Stimulated activated CD8-positive, alpha-beta memory T cell treated with anti-CD3 and anti-CD28 coated beads, Interleukin-7, amount 100 ng/mL, for 48 hours (primary cell): ENCODE results near the gene TRIM24.
"Not testable (repeated sequence)": the region's sequence is repeated elsewhere in the genome, so short reads cannot be mapped to it uniquely, and the experiment has no call there.

ENCODE experiments used
- DNase-seq, 2 donors: peaks; one replicate each; pipeline ENCODE4 v3.0.0-alpha.2; 2020; ENCODE audit warnings: low read depth in 1 of 2; ENCODE audit errors: extremely low read depth in 1 of 2

The TRIM24 gene

DNA sequence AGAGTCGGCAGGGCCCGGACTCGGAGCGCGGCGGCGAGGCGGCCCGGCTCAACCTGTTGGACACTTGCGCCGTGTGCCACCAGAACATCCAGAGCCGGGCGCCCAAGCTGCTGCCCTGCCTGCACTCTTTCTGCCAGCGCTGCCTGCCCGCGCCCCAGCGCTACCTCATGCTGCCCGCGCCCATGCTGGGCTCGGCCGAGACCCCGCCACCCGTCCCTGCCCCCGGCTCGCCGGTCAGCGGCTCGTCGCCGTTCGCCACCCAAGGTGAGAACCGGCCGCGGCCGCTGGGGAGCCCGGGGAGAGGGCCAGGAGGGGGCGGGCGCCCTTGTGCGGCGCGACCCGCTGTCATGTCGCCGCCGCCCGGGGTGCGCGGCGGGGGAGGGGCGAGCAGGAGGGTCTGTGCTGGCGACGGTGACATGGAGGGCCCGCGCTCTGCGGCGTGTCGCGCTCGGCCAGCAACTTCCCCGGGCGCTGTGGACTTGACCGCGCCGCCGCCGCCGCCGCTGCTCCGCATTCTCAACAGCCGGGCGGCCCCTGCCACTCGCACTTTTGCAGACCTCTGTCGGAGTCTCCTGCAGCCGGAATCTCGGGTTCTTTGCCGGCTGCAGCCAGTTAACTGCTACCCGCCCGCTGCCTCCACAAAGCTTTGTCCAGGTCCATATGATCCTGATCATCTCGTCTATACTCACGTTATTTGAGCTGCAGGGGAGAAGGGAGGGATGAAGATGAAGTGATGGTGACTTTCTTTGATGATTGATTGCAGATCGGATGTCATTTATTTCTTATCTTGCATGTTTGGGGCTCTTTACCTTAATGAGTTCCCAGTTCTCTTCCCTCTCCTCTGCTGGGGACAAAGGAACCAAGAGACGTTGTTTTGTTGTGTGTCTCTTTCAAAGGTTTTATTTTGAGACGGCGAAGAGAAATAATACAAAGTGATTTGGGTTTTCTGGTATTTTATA is 869 bp downstream of the TRIM24 start:
- peak; percentile 42 to 43 for DNase-seq

DNA sequence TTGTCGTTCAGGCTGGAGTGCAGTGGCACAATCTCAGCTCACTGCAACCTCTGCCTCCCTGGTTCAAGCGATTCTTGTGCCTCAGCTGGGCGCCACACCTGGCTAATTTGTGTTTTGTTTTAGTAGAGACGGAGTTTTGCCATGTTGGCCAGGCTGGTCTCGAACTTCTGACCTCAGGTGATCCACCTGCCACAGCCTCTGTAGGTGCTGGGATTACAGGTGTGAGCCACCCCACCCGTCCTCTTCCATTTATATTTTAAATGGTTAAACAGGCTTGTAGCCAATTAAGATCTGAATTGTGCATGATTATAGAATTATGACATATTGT is 3.2 kb downstream of the TRIM24 start:
- DNase-seq, result not testable (repeated sequence)

- DNase-seq, result no peak
Measured at GRCh38 chr7:138465046-138465445, 5.0 kb downstream of the TRIM24 start.

GRCh38 chr7:138466069-138466756 is 6.2 kb downstream of the TRIM24 start:
- DNase-seq, result not testable (repeated sequence)

DNA sequence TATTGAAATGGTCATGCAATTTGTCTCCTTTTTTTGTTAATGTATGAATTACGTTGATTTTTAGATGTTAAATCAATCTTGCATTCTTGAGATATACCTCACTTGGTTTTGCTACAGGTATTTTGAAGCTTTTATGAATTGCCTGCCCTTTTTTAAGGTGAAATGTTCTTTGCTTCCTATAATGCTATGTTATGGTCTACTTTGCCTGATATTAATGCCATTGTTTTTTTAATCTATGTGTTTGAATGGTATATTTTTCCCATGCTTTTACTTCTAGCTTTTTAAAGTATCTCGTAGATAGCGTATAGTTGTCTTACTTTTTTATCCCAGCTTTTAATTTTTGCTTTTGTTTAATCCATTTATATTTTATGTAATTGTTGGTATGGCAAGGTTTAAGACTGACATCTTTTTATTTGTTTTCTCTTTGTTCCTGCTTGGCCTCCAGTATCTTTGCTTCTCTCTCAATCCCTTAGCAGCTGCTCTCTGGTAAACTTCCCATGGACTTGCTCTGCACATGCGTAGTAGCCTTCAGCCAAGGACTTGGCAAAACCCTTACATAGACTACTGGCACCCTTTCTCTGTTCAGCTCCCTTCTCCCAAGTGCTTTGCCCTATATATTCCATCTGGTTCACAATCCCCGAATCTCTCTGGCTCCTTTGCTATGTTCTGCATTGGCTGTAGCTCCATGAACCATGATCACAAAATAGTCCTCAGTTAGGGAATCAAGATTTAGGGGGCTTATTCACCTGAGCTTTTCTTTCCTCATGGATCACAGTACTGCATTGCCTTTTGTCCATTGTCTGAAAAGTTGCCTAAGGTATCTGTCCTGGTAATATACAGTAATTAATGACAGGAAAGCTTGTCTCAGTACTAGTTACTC is 8.4 kb downstream of the TRIM24 start:
- no peak for DNase-seq

GRCh38 chr7:138470391-138471157 is 10.5 kb downstream of the TRIM24 start:
- no peak for DNase-seq

DNA sequence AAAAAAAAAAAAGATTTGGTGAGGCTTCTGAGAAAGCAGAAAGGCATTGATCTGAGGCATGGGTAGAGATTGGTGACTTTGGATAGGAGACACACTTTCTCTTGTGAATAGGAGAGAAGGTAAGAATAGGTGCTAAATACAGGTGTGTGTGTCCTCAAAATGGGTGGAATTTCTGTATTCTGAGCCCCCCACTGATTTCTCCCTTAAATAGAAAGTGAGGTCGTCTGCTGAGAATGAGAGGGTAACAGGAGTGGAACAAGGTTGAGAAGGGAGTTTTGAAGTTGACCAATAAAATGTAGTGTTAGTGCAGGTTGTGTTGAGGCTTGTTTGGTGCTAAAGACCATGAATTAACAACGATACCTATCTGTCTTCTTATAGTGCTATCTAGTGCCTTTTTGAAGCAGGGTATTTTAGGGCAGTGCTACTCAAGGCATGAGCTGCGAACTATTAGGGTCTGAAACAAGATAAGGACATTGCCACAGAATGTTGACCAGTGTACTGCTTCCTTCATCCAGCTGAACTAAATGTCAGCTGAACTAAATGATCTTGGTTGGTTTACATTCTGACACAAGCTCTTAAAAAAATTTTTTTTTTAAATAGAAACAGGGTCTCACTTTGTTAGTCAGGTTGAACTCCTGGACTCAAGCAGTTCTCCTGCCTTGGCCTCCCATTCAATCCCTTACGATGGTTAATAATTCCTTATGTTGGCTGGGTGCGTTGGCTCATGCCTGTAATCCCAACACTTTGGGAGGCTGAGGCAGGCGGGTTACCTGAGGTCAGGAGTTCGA is 12.4 kb downstream of the TRIM24 start:
- DNase-seq, result no peak

GRCh38 chr7:138475377-138475776 is 15.3 kb downstream of the TRIM24 start:
- DNase-seq, result no peak

DNA sequence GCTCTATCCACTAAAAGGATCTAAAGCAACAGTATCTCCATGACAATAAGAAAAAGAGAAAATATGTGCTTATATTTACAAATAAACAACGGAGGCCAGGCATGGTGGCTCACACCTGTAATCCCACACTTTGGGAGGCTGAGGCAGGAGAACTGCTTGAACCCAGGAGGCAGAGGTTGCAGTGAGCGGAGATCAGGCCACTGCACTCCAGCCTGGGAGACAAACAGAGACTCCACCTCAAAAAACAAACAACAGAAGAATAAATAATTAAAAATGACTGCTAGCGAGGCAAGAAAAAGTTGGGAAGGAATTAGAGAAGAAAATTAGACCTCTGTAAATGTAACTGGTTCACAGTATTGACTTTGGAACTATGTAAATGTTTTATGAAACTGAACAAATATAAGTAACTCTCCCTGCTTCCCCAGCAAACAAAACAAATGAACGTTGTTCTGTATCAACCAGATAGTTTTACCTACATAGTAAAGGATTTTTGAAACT is 17.1 kb downstream of the TRIM24 start:
- no peak for DNase-seq

- DNase-seq, result no peak
Measured at GRCh38 chr7:138477581-138477980, 17.5 kb downstream of the TRIM24 start.

DNA sequence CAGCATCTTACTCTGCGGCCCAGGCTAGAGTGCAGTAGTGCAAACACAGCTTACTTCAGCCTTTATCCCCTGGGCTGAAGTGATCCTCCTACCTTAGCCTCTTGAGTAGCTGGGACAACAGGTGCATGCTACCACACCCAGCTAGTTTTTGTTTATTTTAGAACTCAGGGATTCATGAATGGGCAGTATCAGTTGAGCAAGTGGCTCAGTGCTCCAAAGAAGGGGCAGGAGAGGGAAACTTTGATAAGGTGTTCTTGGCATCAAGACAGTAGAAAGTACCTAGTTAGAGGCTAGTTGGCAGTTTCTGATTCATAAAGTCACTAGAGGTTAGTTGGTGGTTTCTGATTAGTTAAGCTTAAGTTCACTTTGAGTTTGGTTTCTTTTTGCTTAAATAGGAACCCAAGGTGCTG is 18.4 kb downstream of the TRIM24 start:
- DNase-seq, result no peak

- no peak for DNase-seq
Measured at GRCh38 chr7:138480527-138480926, 20.5 kb downstream of the TRIM24 start.

- no peak for DNase-seq
Measured at GRCh38 chr7:138481447-138482380, 21.7 kb downstream of the TRIM24 start.

GRCh38 chr7:138483531-138483930 is 23.5 kb downstream of the TRIM24 start:
- no peak for DNase-seq

- not testable (repeated sequence) for DNase-seq
Measured at GRCh38 chr7:138485508-138485907, 25.4 kb downstream of the TRIM24 start.

DNA sequence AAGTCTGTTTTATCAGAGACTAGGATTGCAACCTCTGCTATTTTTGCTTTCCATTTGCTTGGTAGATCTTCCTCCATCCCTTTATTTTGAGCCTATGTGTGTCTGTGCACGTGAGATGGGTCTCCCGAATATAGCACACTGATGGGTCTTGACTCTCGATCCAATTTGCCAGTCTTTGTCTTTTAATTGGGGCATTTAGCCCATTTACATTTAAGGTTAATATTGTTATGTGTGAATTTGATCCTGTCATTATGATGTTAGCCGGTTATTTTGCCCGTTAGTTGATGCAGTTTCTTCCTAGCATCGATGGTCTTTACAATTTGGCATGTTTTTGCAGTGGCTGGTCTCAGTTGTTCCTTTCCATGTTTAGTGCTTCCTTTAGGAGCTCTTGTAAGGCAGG is 29.1 kb downstream of the TRIM24 start:
- not testable (repeated sequence) for DNase-seq

- no peak for DNase-seq
Measured at GRCh38 chr7:138491612-138492386, 31.7 kb downstream of the TRIM24 start.

DNA sequence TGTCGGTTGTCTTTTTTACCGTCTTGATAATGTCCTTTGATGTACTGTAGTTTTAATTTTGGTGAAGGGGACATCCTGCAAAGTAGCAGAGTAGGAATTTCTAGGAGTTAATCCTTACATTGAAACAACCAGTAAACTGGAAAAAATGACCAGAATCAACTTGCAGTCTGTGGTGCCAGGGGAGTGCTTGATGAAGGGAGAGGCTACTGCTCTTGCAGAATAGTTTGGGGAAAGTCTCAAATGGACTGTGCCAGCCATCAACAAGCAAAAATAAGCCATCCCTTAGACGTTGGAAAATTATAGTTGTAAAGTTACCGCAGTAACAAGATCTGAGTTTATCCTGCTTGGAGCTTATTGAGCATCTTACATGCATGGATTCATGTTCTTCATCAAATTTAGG is 32.4 kb downstream of the TRIM24 start:
- DNase-seq, result no peak
